ENCODE measurements around the gene CELF1.

- TF ChIP-seq YY1 (IDR thresholded peaks at IDR 0.05; ENCODE audit: insufficient read depth, insufficient read length) (no peak), SUZ12 (IDR thresholded peaks at IDR 0.05; ENCODE audit: extremely low read depth, insufficient read depth, insufficient read length) (no peak)
Observed at GRCh38 chr11:47500121-47500520, 52.8 kb downstream of the CELF1 start.

Data from NT2/D1 (cell line).